ENCODE measurements around the gene ZNF12. TPM values are rescaled to one million over a fixed set of nuclear protein-coding genes. Genes with fewer than 3 reads are reported as not detected.

Gene ZNF12
- total RNA-seq, 2 experiments from 2014 or later = 15.4 to 25.3 TPM

DNA sequence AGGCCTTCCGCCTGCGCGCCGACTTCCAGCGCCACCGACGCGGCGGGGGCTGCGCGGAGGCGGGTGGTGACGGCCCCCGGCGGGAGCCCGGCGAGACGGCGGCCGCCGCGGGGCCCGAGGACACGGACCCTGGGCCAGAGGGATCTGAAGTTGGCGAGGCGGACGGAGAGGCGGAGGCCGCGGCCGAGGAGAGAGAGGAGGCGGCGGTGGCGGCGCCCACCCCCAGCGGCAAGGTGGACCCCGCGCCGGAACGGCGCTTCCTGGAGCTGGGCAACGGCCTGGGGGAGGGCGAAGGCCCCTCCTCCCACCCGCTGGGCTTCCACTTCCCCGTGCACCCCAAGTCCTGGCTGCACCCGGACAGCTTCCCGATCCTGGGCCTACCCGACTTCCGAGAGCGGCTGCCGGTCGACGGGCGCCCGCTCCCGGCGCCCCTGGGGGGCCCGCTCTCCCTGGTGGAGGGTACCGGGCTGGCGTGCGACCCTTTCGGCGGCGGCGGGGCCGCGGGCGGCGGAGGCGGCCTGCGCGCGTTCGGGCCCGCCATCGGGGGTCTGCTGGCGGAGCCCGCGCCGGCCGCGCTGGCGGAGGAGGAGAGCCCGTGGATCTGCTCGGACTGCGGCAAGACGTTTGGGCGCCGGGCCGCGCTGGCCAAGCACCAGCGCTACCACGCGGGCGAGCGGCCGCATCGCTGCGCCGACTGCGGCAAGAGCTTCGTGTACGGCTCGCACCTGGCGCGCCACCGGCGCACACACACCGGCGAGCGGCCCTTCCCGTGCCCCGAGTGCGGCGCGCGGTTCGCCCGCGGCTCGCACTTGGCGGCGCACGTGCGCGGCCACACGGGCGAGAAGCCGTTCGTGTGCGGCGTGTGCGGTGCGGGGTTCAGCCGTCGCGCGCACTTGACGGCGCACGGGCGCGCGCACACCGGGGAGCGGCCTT, 53.4 kb downstream of the ZNF12 start:
- Histone ChIP-seq H4K20me1 (ENCODE audit: insufficient read depth, low read length) (no peaks in the 10 kb centered on the region), H3K4me3 (ENCODE audit: low read depth, low read length, poor library complexity, severe bottlenecking) (no peak overlapping the region), H3K9me3 (ENCODE audit: low read length) (no peaks in the 10 kb centered on the region), H3K4me1 (ENCODE audit: insufficient read depth, low read length, poor library complexity, severe bottlenecking) (no peaks in the 10 kb centered on the region), H2AFZ (ENCODE audit: low read length) (no peak overlapping the region), H3K79me2 (ENCODE audit: insufficient read depth, low read depth, low read length) (no peaks in the 10 kb centered on the region), H3K27ac (ENCODE audit: low read depth, low read length, poor library complexity, severe bottlenecking) (no peak overlapping the region), H3K4me2 (ENCODE audit: low read length) (no peak overlapping the region), H3K9me2 (ENCODE audit: insufficient read depth, low read length) (no peaks in the 10 kb centered on the region), H3K36me3 (ENCODE audit: insufficient read depth, low read length) (peaks cover 64% of the 10 kb centered on the region)
- TF ChIP-seq, protein P1, sequence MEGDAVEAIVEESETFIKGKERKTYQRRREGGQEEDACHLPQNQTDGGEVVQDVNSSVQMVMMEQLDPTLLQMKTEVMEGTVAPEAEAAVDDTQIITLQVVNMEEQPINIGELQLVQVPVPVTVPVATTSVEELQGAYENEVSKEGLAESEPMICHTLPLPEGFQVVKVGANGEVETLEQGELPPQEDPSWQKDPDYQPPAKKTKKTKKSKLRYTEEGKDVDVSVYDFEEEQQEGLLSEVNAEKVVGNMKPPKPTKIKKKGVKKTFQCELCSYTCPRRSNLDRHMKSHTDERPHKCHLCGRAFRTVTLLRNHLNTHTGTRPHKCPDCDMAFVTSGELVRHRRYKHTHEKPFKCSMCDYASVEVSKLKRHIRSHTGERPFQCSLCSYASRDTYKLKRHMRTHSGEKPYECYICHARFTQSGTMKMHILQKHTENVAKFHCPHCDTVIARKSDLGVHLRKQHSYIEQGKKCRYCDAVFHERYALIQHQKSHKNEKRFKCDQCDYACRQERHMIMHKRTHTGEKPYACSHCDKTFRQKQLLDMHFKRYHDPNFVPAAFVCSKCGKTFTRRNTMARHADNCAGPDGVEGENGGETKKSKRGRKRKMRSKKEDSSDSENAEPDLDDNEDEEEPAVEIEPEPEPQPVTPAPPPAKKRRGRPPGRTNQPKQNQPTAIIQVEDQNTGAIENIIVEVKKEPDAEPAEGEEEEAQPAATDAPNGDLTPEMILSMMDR (conservative IDR thresholded peaks at IDR 0.05; ENCODE audit: low read length) = no peak
- no peak for TF ChIP-seq EZH2phosphoT487 (IDR thresholded peaks at IDR 0.05; ENCODE audit: borderline replicate concordance, low read depth, low read length)
- CTCF ChIA-PET (ENCODE audit: unreplicated experiment) = no interaction called here
- intact Hi-C loops (cut with micrococcal nuclease; ENCODE audit: unreplicated experiment) = no loop called here
- BruUV-seq (replicated peaks) = no TSS peak
- DNase-seq (ENCODE audit: low spot score) = no peak
- POLR2A ChIA-PET = no interaction called here

DNA sequence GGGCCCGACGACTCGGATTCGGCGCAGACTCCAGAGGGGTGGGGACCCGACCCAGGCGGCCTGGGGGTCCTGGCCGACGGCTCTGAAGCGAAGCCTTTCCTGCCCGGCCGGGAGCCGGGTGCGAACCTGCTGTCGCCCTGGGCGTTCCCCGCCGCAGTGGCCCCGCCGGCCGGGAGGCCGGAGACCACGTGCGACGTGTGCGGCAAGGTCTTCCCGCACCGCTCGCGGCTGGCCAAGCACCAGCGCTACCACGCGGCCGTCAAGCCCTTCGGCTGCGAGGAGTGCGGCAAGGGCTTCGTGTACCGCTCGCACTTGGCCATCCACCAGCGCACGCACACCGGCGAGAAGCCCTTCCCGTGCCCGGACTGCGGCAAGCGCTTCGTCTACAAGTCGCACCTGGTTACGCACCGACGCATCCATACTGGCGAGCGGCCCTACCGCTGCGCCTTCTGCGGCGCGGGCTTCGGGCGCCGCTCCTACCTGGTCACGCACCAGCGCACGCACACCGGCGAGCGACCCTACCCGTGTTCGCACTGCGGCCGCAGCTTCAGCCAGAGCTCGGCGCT, 54.2 kb downstream of the ZNF12 start:
- ChIA-PET CTCF (ENCODE audit: unreplicated experiment) (no interaction called here), POLR2A (no interaction called here)
- TF ChIP-seq EZH2phosphoT487 (IDR thresholded peaks at IDR 0.05; ENCODE audit: borderline replicate concordance, low read depth, low read length) = no peak
- TF ChIP-seq, protein P1 (conservative IDR thresholded peaks at IDR 0.05; ENCODE audit: low read length) = no peak

More for the DNA sequence above, 54.2 kb downstream of the ZNF12 start:
- intact Hi-C loops (cut with micrococcal nuclease; ENCODE audit: unreplicated experiment) = no loop called here
- no peak overlapping the region for H3K4me3 ChIP-seq (ENCODE audit: low read depth, low read length, poor library complexity, severe bottlenecking)
- no peaks in the 10 kb centered on the region for H3K9me2 ChIP-seq (ENCODE audit: insufficient read depth, low read length)
- H3K79me2 ChIP-seq (ENCODE audit: insufficient read depth, low read depth, low read length) = no peaks in the 10 kb centered on the region
- H3K27ac ChIP-seq (ENCODE audit: low read depth, low read length, poor library complexity, severe bottlenecking) = no peak overlapping the region
- no peak overlapping the region for H2AFZ ChIP-seq (ENCODE audit: low read length)
- H4K20me1 ChIP-seq (ENCODE audit: insufficient read depth, low read length) = no peaks in the 10 kb centered on the region
- no peaks in the 10 kb centered on the region for H3K9me3 ChIP-seq (ENCODE audit: low read length)
- no peaks in the 10 kb centered on the region for H3K4me1 ChIP-seq (ENCODE audit: insufficient read depth, low read length, poor library complexity, severe bottlenecking)
- no peak for DNase-seq (ENCODE audit: low spot score)
- peaks cover 72% of the 10 kb centered on the region for H3K36me3 ChIP-seq (ENCODE audit: insufficient read depth, low read length)
- H3K4me2 ChIP-seq (ENCODE audit: low read length) = no peak overlapping the region
- BruUV-seq (replicated peaks) = no TSS peak

All from OCI-LY7 (cell line).